Left lung (tissue), 10 donors: ENCODE data around the gene MYO1A. TPM values are rescaled to one million over a fixed set of nuclear protein-coding genes. Genes with fewer than 3 reads are reported as not detected.
"Not testable (repeated sequence)": the region's sequence is repeated elsewhere in the genome, so short reads cannot be mapped to it uniquely, and the experiment has no call there.

ENCODE experiments used
- ATAC-seq: fragments of 200-7000 bp; cut with Tn5 transposase; one replicate; pipeline ENCODE4 v1.9.1; 2020; ENCODE audit warnings: moderate library complexity
- DNase-seq, 4 donors: peaks; one replicate each; pipeline ENCODE4 v3.0.0-alpha.2; 2013 to 2020
- H3K27ac ChIP-seq, 2 donors: fragments of 200-600 bp; sonication (generic) in 1 of 2; one replicate each; pipeline versions ENCODE4 v1.5.0 to v1.8.0; 2020 to 2021
- H3K27me3 ChIP-seq, 2 donors: fragments of 200-600 bp; sonication (generic) in 1 of 2; one replicate each; pipeline versions ENCODE4 v1.5.0 to v1.8.0; 2020 to 2021
- H3K36me3 ChIP-seq, 2 donors: fragments of 200-600 bp; sonication (generic) in 1 of 2; one replicate each; pipeline versions ENCODE4 v1.5.0 to v1.8.0; 2020 to 2021
- H3K4me1 ChIP-seq, 2 donors: fragments of 200-600 bp; one replicate each; pipeline ENCODE4 v1.8.0; 2021
- H3K4me3 ChIP-seq, 2 donors: fragments of 200-600 bp; sonication (generic) in 1 of 2; one replicate each; pipeline versions ENCODE4 v1.5.0 to v1.8.0; 2020 to 2021; ENCODE audit warnings: mild to moderate bottlenecking in 1 of 2
- H3K9me3 ChIP-seq, 2 donors: fragments of 200-600 bp; sonication (generic) in 1 of 2; one replicate each; pipeline versions ENCODE4 v1.5.0 to v1.8.0; 2020 to 2021
- CTCF ChIP-seq, 2 donors: fragments of 200-600 bp; sonication (generic) in 1 of 2; IDR thresholded peaks; one replicate each; pipeline versions ENCODE4 v1.5.0 to v1.8.0; 2021; ENCODE audit warnings: antibody characterized with exemption in 2 of 2
- intact Hi-C, 2 donors: fragments of 100-400 bp; cut with DNase I; formaldehyde crosslinking; loops; one replicate each; pipeline versions ENCODE4 v1.11.2 to v1.14.2; 2022
- polyA plus RNA-seq, 6 donors: library from polyadenylated mRNA; unstranded; fragments of 120-200 nt; gene quantifications; one replicate each; pipeline ENCODE4 v1.2.1, GENCODE V29; 2013; ENCODE audit not compliant: insufficient read length in 6 of 6
- total RNA-seq, 2 donors: library from RNA; stranded (reverse); fragmentation: NEBNext Ultra II Directional; extraction: Animal tissue kit (Norgen Biotek cat#: 25700); gene quantifications; one replicate each; pipeline ENCODE4 v1.2.1, GENCODE V29; 2021
- donor health status: DM: no; HTN: yes; CAD: no.
- donor health status: DM: no; HTN: no; CAD: no.

Gene MYO1A
- total and polyA plus RNA-seq, 8 donors: 0.07 to 0.29 (median 0.19) TPM; not detected in 2

DNA sequence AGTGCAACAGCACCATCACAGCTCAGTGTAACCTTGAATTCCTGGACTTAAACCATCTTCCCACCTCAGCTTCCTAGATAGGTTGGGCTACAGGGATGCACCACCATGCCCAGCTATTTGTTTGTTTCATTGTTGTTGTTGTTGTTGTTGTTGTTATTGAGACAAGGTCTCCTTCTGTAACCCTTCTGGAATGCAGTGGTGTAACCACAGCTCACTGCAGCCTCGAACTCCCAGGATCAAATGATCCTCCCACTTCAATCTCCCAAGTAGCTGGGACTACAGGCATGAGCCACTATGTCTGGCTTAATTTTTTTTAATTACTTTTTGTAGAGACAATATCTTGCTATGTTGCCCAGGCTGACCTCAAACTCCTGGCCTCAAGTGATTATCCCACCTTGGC, 29.9 kb upstream of the MYO1A start:
- TF ChIP-seq CTCF (IDR thresholded peaks at IDR 0.05): no peak
- Histone ChIP-seq H3K4me3 (no peak overlapping the region), H3K9me3 (no peaks in the 10 kb centered on the region), H3K27ac (peak overlapping the region; percentile 87 to 90), H3K4me1 (peaks cover 10 to 20% of the 10 kb centered on the region in 2 donors), H3K36me3 (no peaks in the 10 kb centered on the region), H3K27me3 (no peaks in the 10 kb centered on the region)
- intact Hi-C loops: no loop called here
- ATAC-seq: no peak
- no peak for DNase-seq

DNA sequence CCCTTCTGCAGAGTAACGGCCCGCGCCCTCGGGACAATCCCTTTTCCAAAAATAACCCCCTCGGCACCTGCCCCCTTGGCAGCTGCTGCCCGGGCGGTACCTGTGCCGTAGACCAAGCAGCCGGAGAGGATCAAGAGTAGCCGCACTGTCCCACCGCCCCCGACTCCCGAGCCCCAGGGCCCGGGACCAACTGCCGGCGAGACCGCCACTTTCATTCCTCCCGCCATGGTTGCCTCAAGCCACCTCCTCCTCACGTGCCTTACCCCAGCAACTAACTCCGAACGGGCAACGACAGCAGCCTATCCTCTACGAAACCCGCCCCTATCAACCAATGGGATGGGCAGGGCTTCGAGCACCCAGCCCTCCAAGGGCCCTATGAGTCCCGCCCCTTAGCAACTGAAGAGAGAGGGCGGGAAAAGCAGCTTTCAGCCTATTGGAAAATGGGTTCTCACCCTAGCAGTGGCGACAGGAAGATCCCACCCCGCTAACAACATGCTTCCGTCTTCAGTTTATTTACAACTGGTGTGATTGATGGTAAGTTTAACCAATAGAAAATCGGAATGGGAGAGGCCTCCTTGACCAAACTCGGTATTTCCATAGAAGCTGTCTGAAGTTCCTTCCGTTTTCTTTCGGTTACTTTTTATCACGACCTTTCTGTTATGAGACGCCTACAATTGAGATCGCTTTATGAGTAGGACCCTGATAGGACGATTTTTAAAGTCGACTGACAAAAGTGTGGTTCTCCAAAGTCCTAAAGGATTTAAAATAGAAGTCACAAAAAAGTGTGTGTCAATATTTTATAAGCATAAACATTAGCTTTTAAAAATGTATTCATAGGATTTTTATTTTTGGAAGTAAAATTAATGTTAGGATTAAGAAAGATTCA, 28.8 kb upstream of the MYO1A start, which contains the start of gene NEMP1:
Gene NEMP1 (minus strand): TSS at position 273 of the 886 bp plus-strand sequence. CDS start 46 bp downstream, at position 227.
- no peaks in the 10 kb centered on the region for H3K9me3 ChIP-seq
- H3K4me3 ChIP-seq: peak within 1 kb of the TSS; percentile 77 to 90
- intact Hi-C loops: no loop called here
- H3K36me3 ChIP-seq: no peaks in the 10 kb centered on the region
- DNase-seq (peak; percentile 94 to 100 (median 98)), ATAC-seq (peak; percentile 99)
- TF ChIP-seq CTCF (IDR thresholded peaks at IDR 0.05): peak in 1 of 2 donors; percentile 9
- peaks cover 10 to 20% of the 10 kb centered on the region in 2 donors for H3K4me1 ChIP-seq
- H3K27me3 ChIP-seq: no peaks in the 10 kb centered on the region
- peak within 1 kb of the TSS; percentile 87 to 90 for H3K27ac ChIP-seq

DNA sequence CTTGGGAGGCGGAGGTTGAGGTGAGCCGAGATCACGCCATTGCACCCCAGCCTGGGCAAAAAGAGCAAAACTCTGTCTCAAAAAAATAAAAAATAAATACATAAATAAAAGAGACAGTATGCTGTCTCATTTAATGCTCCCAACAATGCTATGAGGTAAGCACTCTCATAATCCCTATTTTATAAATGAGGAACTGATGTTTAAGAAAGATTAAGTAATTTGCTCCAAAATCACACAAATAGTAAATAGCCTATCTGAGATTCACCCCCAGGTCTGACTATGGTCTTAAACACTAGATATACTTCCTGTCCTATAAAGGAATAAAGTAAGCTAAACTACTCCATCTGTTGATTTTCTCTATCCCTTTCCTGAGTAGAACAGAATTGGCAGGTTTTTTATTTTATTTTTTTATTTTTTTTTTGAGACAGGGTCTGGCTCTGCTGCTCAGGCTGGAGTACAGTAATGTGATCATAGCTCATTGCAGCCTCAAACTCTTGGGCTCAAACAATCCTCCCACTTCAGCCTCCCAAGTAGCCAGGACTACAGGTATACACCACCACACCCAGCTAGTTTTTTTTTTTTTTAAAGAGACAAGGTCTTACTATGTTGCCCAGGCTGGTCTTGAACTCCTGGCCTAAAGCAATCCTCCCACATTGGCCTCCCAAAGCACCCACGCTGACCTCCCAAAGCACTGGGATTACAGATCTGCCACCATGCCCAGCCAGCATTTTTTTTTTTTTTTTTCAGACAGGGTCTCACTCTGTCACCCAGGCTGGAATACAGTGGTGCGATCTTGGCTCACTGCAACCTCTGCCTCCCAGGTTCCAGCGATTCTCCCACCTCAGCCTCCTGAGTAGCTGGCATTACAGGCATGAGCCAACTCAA, 23.9 kb upstream of the MYO1A start:
- DNase-seq, H3K27me3 ChIP-seq, H3K9me3 ChIP-seq, ATAC-seq, intact Hi-C loops, H3K27ac ChIP-seq, H3K4me3 ChIP-seq: not testable (repeated sequence)
- H3K36me3 ChIP-seq: peaks cover 0 to 23% of the 10 kb centered on the region in 2 donors
- H3K4me1 ChIP-seq: peaks cover 13 to 21% of the 10 kb centered on the region in 2 donors

GRCh38 chr12:57072661-57073060, 22.7 kb upstream of the MYO1A start:
- ATAC-seq: no peak
- TF ChIP-seq CTCF (IDR thresholded peaks at IDR 0.05): no peak
- Histone ChIP-seq H3K27me3 (no peaks in the 10 kb centered on the region), H3K27ac (no peak overlapping the region), H3K9me3 (no peaks in the 10 kb centered on the region), H3K4me3 (no peak overlapping the region), H3K36me3 (peaks cover 0 to 28% of the 10 kb centered on the region in 2 donors), H3K4me1 (peaks cover 8 to 14% of the 10 kb centered on the region in 2 donors)
- DNase-seq: no peak
- intact Hi-C loops: no loop called here

- Histone ChIP-seq H3K27me3 (no peaks in the 10 kb centered on the region), H3K4me1 (peaks cover 2 to 17% of the 10 kb centered on the region in 2 donors), H3K4me3 (no peak overlapping the region), H3K9me3 (no peaks in the 10 kb centered on the region), H3K36me3 (peaks cover 0 to 28% of the 10 kb centered on the region in 2 donors), H3K27ac (peak overlapping the region; percentile 68 to 71)
- intact Hi-C loops: loop anchor here in 1 of 2 donors (2.0 to 10.0 kb wide), 2 partner anchors 43 to 55 kb away; partner anchors contain the start of gene TAC3
- TF ChIP-seq CTCF (IDR thresholded peaks at IDR 0.05): peak; percentile 87 to 88
- peak in 3 of 4 donors; percentile 59 to 88 (median 69) for DNase-seq
- ATAC-seq: peak; percentile 98
These were observed 19.6 kb upstream of the MYO1A start for GRCh38 chr12:57069523-57069922.
